NOMO-1 treated with DMSO at 0.1 percent for 48 hours (cell line): Measurements from ENCODE around the gene UBE2M.
A peak's percentile ranks its signal among the peaks of the same experiment; 100 is the strongest.
"Not testable (repeated sequence)": the region's sequence is repeated elsewhere in the genome, so short reads cannot be mapped to it uniquely, and the experiment has no call there.

ENCODE experiments used
- DNase-seq: peaks from one replicate; lab custom pipeline; 2025; ENCODE audit not compliant: unreplicated experiment; lab: John Stamatoyannopoulos, UW

Gene UBE2M

DNA sequence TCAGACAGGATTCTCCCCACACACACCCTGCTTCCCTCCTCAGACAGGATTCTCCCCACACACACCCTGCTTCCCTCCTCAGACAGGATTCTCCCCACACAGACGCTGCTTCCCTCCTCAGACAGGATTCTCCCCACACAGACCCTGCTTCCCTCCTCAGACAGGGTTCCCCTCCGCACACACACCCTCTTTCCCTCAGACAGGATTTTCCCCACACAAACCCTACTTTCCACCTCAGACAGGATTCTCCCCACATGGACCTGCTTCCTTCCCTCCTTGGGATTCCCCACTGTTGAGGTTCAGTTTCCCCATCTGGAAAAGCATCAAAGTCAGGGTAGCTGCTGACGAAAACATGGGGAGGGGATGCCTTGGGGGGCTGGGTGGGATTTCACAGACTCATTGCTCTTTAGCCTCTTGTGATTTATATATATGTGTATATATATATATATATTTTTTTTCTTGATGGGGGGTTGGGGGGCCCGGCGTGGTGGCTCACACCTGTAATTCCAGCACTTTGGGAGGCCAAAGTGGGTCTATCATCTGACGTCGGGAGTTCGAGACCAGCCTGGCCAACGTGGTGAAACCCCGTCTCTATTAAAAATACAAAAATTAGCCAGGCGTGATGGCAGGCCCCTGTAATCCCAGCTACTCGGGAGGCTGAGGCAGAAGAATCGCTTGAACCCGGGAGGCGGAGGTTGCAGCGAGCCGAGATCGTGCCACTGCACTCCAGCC, 15.6 kb downstream of the UBE2M start:
- DNase-seq = not testable (repeated sequence)

DNA sequence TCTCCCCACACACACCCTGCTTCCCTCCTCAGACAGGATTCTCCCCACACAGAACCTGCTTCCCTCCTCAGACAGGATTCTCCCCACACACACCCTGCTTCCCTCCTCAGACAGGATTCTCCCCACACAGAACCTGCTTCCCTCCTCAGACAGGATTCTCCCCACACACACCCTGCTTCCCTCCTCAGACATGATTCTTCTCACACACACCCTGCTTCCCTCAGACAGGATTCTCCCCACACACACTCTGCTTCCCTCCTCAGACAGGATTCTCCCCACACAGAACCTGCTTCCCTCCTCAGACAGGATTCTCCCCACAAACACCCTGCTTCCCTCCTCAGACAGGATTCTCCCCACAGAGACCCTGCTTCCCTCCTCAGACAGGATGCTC, 19.2 kb downstream of the UBE2M start:
- not testable (repeated sequence) for DNase-seq

DNA sequence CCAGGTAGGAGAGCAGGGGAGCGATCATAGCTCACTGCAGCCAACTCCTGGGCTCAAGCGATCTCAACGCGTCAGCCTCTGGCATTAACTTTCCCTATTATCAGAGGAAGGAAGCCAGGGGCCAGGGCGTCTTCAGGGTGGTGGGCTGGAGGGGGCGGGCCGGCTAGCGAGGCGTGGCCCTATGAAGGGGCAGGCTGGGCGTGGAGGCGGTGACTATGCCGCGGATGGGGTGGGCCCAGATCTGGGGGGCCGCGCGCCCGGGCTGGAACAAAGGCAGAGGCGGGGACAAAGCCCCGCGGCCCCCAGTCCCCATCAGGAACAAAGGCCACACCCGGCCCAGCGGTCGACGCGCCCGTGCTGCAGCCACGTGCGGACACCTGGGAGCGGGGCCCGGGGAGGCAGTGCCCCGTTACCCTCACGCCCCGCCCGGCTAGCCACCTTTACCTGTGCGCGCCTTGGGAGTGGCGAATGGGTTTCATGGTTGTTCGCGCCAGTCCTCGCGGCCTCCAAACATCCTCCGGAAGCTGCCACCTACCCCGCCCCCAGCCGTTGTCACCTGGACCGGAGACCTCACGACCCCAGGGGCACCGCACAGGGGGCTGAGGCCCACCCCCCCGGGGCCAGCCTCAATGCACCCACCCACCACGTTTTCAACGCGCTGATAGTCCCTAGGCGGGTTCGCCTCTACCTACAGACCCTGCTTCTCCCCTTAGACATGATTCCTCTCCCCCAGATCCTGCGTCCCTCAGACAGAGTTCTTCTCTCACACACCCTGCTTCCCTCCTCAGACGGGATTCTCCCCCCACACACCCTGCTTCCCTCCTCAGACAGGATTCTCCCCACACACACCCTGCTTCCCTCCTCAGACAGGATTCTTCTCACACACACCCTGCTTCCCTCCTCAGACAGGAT, 19.9 kb downstream of the UBE2M start:
- DNase-seq = peak; percentile 39

DNA sequence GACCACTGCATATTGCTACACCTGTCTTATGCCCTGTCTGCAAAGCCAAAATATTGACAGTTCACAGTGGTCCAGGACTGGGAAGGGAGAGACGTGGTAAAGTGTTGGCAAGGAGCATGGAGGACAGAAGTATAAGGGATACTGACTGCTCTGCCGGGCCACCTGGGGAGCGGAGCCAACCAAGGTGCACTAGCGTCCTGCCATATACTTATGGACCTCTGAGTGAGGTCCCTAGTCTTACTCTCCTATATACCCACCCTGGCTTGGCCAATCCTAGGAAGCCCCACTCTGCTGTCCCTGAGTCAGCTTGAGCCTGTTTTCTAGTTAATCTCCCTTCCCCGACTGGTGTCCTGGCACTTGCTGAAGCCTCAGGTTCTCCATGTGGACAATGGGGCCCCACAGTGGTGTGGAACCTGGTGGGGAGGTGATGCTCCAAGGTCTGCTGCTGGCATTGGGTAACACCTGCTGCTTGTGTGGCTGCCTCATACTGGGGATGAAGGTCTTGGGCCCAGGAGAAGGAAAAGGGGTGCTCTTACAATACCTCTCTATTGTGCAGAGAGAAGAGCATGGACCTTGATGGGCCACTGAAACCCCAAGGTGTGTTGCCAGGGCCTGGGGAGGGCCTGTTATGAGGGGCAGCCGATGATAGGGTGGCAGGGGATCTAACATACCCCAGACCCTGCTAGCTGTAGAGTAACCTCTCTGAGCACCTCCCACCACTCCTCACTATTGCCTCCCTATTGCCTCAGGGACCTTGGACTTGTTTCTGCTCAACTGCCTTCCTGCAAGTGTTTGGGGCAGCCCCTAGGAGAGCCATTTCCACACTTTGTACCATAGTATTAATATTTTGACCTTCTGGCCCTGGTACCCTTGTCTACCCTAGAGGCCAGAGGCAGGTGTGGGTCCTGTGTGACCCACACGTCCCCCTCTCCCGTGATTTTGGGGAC, 21.3 kb downstream of the UBE2M start:
- DNase-seq = no peak

DNA sequence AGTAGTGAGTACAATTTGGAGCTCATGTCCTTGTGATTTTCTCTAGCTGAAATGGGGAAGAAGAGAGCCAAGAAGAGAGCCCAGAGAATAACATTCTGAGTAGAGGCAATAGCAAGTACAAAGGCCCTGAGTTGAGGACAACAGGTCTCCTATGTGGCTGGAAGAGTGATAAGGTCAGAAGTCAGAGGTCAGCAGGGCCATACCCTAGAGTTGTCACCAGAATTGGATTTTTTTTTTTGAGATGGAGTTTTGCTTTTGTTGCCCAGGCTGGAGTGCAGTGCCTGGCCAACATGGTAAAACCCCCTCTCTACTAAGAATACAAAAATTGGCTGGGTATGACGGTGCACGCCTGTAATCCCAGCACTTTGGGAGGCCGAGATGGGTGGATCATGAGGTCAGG, 22.6 kb downstream of the UBE2M start:
- DNase-seq = no peak

DNA sequence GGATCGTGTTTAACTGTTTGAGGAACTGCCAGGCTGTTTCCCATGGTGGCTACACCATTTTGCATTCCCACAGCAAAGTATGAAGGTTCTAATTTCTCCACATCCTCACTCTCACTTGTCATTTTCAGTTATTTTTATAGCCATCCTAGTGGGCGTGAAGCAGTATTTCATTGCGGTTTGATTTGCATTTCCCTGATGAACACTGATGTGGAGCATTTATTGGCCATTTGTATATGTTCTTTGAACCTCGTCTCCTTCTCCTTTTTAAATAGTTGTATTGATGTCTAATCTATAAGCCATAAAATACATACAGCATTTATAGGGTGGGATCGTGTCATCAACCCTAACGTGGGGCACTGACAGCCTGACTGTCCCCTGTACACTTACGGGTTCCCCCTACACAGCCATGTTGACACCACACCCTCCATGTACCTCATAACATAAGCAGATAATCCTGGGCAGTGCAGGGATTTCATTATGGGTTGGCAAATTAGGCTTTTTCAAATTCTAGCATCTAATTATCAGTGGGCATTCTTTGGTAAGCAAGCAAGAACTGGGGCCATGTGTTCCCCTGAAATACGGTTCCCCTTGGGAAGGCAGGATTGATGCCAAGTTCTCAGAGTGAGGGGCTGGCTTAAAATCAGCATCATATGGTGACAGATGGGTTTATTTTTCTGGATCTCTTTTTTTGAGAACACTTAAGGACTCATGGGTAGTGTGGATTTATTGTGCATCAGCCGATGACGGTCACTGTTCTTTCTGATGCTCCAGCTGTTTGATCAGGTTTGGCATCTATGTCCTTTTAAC, 27.2 kb downstream of the UBE2M start:
- no peak for DNase-seq

DNA sequence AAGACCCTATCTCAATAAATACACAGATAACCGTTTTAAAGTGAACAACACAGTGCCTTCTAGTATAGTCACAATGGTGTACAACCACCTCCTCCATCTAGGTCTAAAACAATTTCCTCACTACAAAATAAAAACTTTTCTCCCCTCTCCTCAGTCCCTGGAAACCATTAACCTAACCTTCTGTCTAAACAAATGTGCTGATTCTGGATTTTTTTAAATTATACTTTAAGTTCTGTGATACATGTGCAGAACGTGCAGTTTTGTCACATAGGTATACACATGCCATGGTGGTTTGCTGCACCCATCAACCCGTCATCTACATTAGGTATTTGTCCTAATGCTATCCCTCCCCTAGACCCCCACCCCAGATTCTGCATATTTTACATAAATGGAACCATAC, 29.0 kb downstream of the UBE2M start:
- DNase-seq = no peak

DNA sequence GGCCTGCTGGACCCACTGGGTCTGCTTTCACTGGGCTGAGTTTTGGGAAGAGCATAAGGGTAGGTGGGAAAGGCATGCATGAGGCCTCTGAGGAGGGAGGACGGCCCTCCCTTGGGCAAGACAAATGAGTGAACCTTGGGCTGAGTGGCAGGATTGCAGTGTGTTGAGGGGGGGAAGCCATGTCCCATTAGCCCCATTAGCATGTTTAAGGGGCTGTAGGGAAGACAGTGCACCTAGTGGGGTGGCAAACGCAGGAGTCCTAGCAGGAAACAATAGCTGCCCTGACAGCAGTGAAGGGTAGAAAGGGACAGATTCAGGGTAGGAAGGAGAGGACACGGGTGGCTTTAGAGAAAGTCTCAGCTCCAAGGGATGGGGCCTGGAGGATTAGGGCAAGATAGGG, 35.7 kb downstream of the UBE2M start:
- no peak for DNase-seq

DNA sequence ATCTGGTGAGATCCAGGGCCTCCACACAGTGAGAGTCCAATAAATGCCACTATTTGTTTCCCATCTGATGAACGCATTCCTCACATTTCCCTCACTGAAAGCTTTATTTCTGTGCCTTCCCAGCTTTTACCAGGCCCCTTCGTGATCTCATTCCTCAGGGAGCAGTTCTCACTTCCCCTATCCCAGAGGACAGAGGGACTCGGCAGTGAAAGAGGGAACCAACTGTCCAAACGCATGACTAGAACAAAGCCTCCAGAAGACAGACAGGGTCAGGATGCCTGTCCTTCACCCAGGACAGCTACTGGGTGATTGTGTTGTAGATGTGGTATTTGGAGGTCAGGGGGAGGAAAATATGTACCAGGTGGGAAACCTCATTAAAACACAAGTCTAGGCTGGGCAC, 36.8 kb downstream of the UBE2M start:
- no peak for DNase-seq

DNA sequence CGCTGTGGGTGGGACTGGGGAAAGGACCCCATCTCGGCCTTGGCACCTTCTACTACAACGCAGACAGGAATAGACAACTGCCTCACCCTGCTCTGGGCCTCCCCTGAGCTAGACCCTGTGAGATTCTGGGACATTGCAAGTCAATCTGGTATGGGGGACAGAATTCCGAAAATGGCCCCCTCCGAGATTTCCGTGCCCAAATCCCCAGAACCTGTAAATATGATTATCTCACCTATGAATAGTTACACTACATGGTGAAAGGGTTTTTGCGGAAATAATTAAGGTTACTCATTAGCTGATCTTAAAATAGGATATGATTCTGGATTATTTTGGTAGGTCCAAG, 38.2 kb downstream of the UBE2M start:
- no peak for DNase-seq

DNA sequence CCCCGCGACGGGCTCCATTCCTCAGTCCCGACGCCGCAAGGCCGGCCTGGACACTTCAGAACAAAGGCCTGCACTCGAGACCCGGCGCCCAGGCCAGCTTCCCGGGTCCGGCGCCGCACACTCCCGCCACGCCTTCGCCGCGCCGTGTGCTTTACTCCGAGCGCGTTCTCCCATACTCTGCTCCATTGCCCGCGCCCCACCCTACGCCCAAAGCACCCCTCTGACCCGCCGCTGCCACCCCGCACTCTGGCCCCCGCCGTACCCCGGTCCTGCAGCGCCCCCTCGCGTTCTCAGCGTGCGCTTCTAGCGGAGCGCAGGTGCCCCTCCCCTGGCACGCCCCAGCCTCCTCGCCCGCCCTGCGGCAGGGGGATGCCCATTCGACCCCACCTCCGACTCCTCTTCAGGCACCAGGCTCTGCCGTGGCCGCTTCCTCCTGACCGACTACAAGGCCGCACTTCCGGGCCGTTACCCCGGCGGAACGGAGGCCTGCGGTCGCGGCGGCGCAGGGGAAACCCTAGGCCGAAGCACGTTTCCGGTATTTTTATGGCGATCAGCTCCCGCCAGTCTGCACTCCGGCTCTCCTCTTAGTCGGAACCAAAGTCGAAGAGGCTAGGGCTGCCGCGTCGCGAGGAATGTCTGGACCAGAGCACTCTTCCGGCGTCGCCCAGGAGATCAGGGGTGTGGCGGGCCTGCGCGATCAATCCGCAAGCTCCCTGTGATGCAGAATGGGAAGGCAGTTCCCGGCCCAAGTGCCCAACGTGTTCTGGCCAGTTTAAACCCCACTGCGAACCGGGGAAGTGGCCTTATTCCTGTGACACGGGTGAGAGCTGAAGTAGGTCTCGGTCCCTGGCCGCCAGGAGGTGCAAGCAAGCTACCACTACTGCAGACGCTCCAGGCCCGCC, 38.8 kb downstream of the UBE2M start, which contains the start of gene ZBTB45:
Gene ZBTB45 (minus strand): TSS at position 456 of the 902 bp plus-strand sequence. CDS start 2,137 bp downstream, outside the sequence.
- DNase-seq = peak; percentile 97

DNA sequence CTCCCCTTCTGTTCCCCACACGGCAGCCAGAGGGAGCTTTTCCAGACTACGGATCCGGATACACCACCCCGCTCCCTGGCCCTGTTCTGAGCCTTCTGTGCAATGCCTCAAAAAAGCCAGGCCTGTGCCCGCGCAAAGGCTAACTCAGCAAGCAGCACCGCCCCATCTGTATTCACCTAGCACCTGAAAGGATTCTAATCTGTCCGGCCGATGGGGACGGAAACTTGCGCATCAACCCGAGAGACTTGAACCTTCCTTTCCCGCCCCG, 39.4 kb downstream of the UBE2M start:
- peak; percentile 59 for DNase-seq

DNA sequence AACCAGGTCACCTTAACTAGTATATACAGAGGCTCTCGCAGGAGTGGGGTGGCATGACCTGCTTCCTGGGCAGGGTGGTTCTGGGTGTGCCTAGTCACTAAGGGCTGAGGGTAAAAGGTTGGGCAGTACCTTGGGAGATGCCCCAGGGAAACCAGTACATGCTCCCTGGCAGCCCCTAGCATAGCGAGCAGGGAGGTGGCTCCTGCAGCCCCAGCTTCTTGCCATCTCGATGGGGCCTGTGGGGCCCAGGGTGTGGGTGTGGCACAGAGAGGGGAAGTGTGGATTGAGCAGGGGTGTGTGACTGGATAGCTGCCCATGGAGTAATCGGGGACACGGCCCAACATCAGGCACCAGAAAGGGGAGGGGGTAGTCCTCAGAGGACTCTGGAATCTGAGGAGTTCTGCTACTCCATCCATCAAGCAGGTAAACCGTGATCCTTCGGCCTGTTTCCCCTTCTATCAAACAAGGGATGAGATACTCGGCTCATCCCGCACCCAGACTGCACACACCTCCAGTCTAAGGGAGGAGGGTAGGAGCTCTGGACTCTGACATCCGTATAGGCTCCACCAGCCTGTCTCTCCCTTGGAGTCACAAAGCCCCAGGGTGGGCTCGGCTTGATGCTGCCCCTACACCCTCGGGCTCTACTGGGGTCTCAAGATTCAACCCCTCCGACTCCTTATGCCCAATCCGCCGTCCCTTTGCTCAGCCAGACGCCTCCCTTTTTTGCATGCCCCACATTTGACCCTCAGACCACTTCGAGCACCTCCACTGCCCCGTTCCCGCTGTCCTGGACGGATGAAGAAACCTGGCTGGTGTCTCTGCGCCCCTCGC, 39.9 kb downstream of the UBE2M start:
- DNase-seq = peak; percentile 73

DNA sequence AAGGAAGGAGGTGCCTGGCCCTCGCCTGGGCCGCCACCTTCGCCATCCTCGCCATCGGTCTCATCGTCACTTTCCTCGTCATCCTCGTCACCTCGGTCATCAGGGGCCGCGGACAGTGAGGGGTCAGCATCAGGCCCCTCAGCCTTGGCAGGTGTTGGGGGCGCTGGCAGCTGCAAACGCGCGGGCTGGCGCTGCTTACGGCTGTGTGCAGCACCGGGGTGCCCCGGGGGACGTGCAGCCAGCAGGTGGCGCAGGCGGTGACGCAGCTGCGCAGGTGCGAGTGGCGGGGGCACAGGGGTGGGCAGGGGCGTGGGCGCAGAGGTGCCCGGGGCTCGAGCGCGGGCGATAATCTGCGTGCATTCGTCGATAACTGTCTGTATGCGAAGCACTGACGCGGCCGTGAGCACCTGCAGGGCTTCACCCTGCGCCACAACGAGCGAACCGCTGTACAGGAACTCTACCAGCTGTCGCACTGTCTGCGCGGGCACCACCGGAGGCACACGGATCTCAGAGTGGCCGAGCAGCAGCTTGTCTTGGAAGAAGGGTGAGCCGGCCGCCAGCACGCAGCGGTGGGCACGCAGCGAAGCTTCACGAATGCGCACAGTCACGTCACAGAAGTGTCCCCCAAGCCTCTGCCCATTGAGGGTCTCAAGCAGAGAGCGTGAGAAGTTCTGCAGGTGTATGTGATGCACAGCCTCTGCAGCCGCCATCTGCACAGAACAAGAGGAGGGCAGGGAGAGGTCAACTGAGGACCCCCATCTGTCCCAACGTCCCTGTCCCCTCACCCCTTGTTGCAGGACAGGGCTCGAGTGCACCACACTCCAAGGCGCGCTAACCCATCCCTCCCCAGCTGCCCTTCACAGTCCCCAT, 41.2 kb downstream of the UBE2M start:
- no peak for DNase-seq

DNA sequence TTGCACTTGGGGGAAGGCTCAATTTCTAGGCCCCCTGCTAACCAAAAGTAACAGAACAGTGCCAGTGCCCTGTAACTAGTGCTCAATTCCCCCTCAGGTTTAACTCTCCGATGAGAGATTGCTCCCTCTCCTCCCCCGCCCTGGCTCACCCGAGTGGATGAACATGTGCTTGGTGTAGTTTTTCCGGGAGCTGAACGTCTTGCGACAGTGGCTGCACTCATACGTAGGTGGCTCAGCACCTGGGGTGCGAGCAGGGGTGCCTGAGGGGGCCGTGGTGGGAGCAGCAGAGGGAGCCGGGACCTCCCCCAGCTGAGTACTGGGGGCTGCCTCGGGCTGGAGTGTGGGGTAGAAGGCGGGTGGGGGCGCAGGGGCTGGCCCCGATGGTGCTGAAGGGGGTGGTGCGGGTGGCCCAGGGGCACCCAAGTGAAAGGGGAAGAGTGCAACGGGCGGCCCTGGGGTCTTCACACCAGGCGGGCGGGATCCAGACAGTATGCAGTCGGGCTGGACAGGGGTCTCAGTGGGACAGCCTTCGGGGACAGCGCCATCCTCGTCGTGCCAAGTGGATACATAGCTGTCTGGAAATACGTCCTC, 42.1 kb downstream of the UBE2M start:
- no peak for DNase-seq

DNA sequence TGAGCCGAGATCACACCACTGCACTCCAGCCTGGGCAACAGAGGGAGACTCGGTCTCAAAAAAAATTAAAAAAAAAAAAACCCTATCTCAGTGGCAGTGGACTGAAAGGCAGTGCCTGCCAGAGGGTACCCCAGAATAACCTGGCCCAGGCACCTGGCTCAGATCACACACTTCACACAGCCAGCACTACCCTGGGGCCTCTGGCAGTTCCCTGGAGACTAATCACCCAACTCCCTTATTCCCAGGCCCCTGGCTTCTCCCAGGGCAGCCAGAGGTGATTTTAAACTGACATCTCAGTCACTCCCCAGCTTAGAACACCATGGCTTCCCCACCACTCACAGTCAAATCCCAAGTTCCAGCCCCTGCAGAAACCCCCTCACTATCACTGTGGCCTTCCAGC, 43.2 kb downstream of the UBE2M start:
- no peak for DNase-seq

DNA sequence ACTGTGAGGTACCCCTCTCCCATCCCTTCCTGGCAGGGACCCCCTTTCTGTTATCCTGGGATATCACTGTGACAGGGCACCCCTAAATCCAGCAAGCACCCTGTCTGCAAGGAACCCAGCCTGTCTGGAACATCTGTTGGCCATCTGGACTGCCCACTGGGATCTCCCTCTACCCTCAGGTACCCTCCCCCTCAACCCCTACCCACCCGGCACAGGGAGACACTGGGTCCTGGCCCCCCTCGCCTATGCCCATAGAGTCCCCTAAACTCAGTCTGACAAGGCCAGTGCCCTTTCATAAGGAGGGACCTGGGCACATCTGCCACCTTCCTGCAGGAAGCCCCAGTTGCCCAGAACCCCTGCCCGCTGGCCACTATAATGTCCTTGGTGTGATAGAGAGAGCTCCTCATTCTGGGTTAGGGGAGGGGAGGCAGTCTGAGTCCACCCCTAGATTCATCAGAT, 43.8 kb downstream of the UBE2M start:
- no peak for DNase-seq
